ENCODE results near the gene ARNT2.

- no peak for TF ChIP-seq TAF1 (IDR thresholded peaks at IDR 0.05; ENCODE audit: low read depth, low read length)
- no peak for TF ChIP-seq POLR2A (IDR thresholded peaks at IDR 0.05; ENCODE audit: low read depth, low read length)
- no peak for TF ChIP-seq POLR2AphosphoS5 (IDR thresholded peaks at IDR 0.05; ENCODE audit: low read depth, low read length)
- no peak for TF ChIP-seq POU2F2 (IDR thresholded peaks at IDR 0.05; ENCODE audit: low read depth, low read length)
These were observed 182.8 kb downstream of the ARNT2 start for GRCh38 chr15:80587007-80587406.
